CD14-positive monocyte (primary cell): ENCODE data around the gene CPT1C. TPM values are rescaled to one million over a fixed set of nuclear protein-coding genes. Genes with fewer than 3 reads are reported as not detected.

Experiments used
- DNase-seq, 3 donors: peaks; one replicate each; pipeline ENCODE4 v3.0.0-alpha.2; 2011 to 2022
- H2AFZ ChIP-seq: 2 replicates; pipeline ENCODE4 v1.6.0; 2012; ENCODE audit warnings: mild to moderate bottlenecking, low read depth, low read length, inconsistent platforms; ENCODE audit not compliant: insufficient read depth, poor library complexity, severe bottlenecking
- H3K27ac ChIP-seq, 2 donors: 1 replicate in 1 of 2; 2 replicates in 1 of 2; pipeline ENCODE4 v1.5.1; 2012 to 2013; ENCODE audit warnings: low read length in 2 of 2, control low read depth in 1 of 2, inconsistent platforms in 1 of 2, low read depth in 1 of 2, mild to moderate bottlenecking in 1 of 2
- H3K27me3 ChIP-seq, 2 donors: one replicate each; pipeline versions ENCODE4 v1.6.0 to v1.6.1; 2011 to 2013; ENCODE audit warnings: low read length in 2 of 2; ENCODE audit not compliant: control insufficient read depth in 2 of 2, insufficient read depth in 2 of 2
- H3K36me3 ChIP-seq, 2 donors: replicated peaks in 1 of 2; 1 replicate in 1 of 2; 2 replicates in 1 of 2; pipeline versions ENCODE4 v1.5.1 to v1.6.1; 2012 to 2013; ENCODE audit warnings: low read length in 2 of 2, control low read depth in 1 of 2, inconsistent platforms in 1 of 2, mild to moderate bottlenecking in 1 of 2; ENCODE audit not compliant: insufficient read depth in 2 of 2, control insufficient read depth in 1 of 2
- H3K4me1 ChIP-seq, 2 donors: 1 replicate in 1 of 2; 2 replicates in 1 of 2; pipeline versions ENCODE4 v1.5.1 to v1.6.1; 2012 to 2013; ENCODE audit warnings: low read length in 2 of 2, control low read depth in 1 of 2, inconsistent platforms in 1 of 2, mild to moderate bottlenecking in 1 of 2, moderate library complexity in 1 of 2; ENCODE audit not compliant: insufficient read depth in 2 of 2, control insufficient read depth in 1 of 2
- H3K4me2 ChIP-seq: replicated peaks from 2 replicates; pipeline ENCODE3; 2012; ENCODE audit warnings: low read length, moderate library complexity, mild to moderate bottlenecking; ENCODE audit not compliant: poor library complexity, severe bottlenecking; ENCODE audit errors: extremely low read depth
- H3K4me3 ChIP-seq, 3 experiments: fragments of 200-600 bp in 1 of 3; sonication (generic) in 1 of 3; replicated peaks in 1 of 3; 1 replicate in 2 of 3; 2 replicates in 1 of 3; pipeline ENCODE4 v1.5.1; 2011 to 2013; ENCODE audit warnings: low read length in 3 of 3, mild to moderate bottlenecking in 3 of 3, control low read depth in 2 of 3, low read depth in 2 of 3, inconsistent platforms in 1 of 3, moderate library complexity in 1 of 3
- H3K79me2 ChIP-seq: 2 replicates; pipeline ENCODE4 v1.6.0; 2012; ENCODE audit warnings: mild to moderate bottlenecking, control low read depth, inconsistent platforms, low read length, moderate library complexity; ENCODE audit not compliant: insufficient read depth
- H3K9ac ChIP-seq: 2 replicates; pipeline ENCODE4 v1.6.0; 2017; ENCODE audit warnings: low read length, mild to moderate bottlenecking; ENCODE audit not compliant: insufficient read depth, poor library complexity, severe bottlenecking
- H3K9me3 ChIP-seq, 2 donors: replicated peaks in 1 of 2; 1 replicate in 1 of 2; 2 replicates in 1 of 2; pipeline versions ENCODE4 v1.5.1 to v1.6.1; 2012 to 2013; ENCODE audit warnings: low read length in 2 of 2, control low read depth in 1 of 2; ENCODE audit not compliant: control insufficient read depth in 1 of 2, insufficient read depth in 1 of 2
- H4K20me1 ChIP-seq: 2 replicates; pipeline ENCODE4 v1.6.0; 2012; ENCODE audit warnings: mild to moderate bottlenecking, low read length, control low read depth, moderate library complexity; ENCODE audit not compliant: insufficient read depth
- H3K27ac Mint-ChIP-seq, 7 donors: one replicate each; pipeline ENCODE4 v1.8.0; 2020; ENCODE audit warnings: mild to moderate bottlenecking in 7 of 7, mixed read lengths in 7 of 7, moderate library complexity in 6 of 7, inconsistent platforms in 2 of 7
- H3K27me3 Mint-ChIP-seq, 3 donors: one replicate each; pipeline ENCODE4 v1.8.0; 2021 to 2022; ENCODE audit warnings: low read depth in 3 of 3, mild to moderate bottlenecking in 3 of 3, mixed read lengths in 3 of 3, moderate library complexity in 3 of 3, inconsistent platforms in 1 of 3
- H3K36me3 Mint-ChIP-seq, 2 donors: one replicate each; pipeline ENCODE4 v1.8.0; 2020; ENCODE audit warnings: mixed read lengths in 2 of 2, inconsistent platforms in 1 of 2, mild to moderate bottlenecking in 1 of 2
- H3K4me1 Mint-ChIP-seq: one replicate; pipeline ENCODE4 v1.8.0; 2020; ENCODE audit warnings: mild to moderate bottlenecking, mixed read lengths
- H3K4me3 Mint-ChIP-seq, 2 donors: one replicate each; pipeline ENCODE4 v1.8.0; 2020; ENCODE audit warnings: mild to moderate bottlenecking in 2 of 2, mixed read lengths in 2 of 2, moderate library complexity in 1 of 2
- H3K9me3 Mint-ChIP-seq, 7 donors: one replicate each; pipeline ENCODE4 v1.8.0; 2020 to 2022; ENCODE audit warnings: mixed read lengths in 7 of 7, mild to moderate bottlenecking in 6 of 7, moderate library complexity in 6 of 7, inconsistent platforms in 2 of 7
- CTCF ChIP-seq: fragments of 200-600 bp; IDR thresholded peaks from one replicate; pipeline ENCODE4 v1.8.0; 2022; ENCODE audit warnings: antibody characterized with exemption, mild to moderate bottlenecking
- WGBS: methylation state at CpG from one replicate; pipeline ENCODE4 v1.1.5; 2013; ENCODE audit warnings: missing lambda C conversion rate; ENCODE audit not compliant: insufficient coverage; 5-methylcytosine and 5-hydroxymethylcytosine counted together
- intact Hi-C, 2 donors: fragments of 100-400 bp; cut with micrococcal nuclease; formaldehyde crosslinking; loops; one replicate each; pipeline versions ENCODE4 v1.15.0 to v1.15.1; 2023
- polyA plus RNA-seq, 3 donors: library from polyadenylated mRNA; depleted of rRNA in 1 of 3; unstranded in 2 of 3; stranded (reverse) in 1 of 3; fragments of 300-500 nt in 2 of 3; fragments of >200 nt in 1 of 3; fragmentation: Illumina TruSeq in 2 of 3; gene quantifications; 1 replicate in 2 of 3; 2 replicates in 1 of 3; pipeline ENCODE4 v1.2.3, GENCODE V29; 2012 to 2021

CPT1C gene
- polyA plus RNA-seq, 3 donors = not detected

GRCh38 chr19:49699364-49699763, 8.4 kb downstream of the CPT1C start:
- Histone ChIP-seq H3K27ac (no peak overlapping the region), H3K9me3 (no peaks in the 10 kb centered on the region), H4K20me1 (no peaks in the 10 kb centered on the region), H3K9ac (no peak overlapping the region), H3K4me3 (no peak overlapping the region), H3K4me2 (no peak overlapping the region), H3K79me2 (no peaks in the 10 kb centered on the region), H3K27me3 (peaks cover 0 to 4% of the 10 kb centered on the region in 2 donors), H2AFZ (no peak overlapping the region), H3K4me1 (no peaks in the 10 kb centered on the region), H3K36me3 (no peaks in the 10 kb centered on the region)
- H3K4me3 Mint-ChIP-seq = no peak overlapping the region
- no peaks in the 10 kb centered on the region for H3K36me3 Mint-ChIP-seq
- no peak overlapping the region for H3K27ac Mint-ChIP-seq
- H3K9me3 Mint-ChIP-seq = peaks cover 0 to 3% (median 0%) of the 10 kb centered on the region in 7 donors
- intact Hi-C loops = no loop called here
- TF ChIP-seq CTCF = no peak
- 94% methylated on average over 3 of the region's 5 CpGs for WGBS
- peaks cover 9 to 28% (median 11%) of the 10 kb centered on the region in 3 donors for H3K27me3 Mint-ChIP-seq
- no peak for DNase-seq
- peaks cover 2% of the 10 kb centered on the region for H3K4me1 Mint-ChIP-seq

- H3K9ac ChIP-seq = no peak overlapping the region
- peak overlapping the region in 1 of 2 donors; percentile 35 for H3K4me3 Mint-ChIP-seq
Observed at GRCh38 chr19:49700563-49700962, 9.6 kb downstream of the CPT1C start.

More at GRCh38 chr19:49700563-49700962, 9.6 kb downstream of the CPT1C start:
- DNase-seq = no peak
- H3K9me3 Mint-ChIP-seq = peaks cover 0 to 2% (median 0%) of the 10 kb centered on the region in 7 donors
- Histone ChIP-seq H3K4me2 (no peak overlapping the region), H3K27me3 (peaks cover 0 to 4% of the 10 kb centered on the region in 2 donors), H3K9me3 (no peaks in the 10 kb centered on the region), H3K79me2 (no peaks in the 10 kb centered on the region), H3K4me1 (no peaks in the 10 kb centered on the region), H4K20me1 (no peaks in the 10 kb centered on the region), H3K36me3 (no peaks in the 10 kb centered on the region), H3K4me3 (no peak overlapping the region), H2AFZ (no peak overlapping the region), H3K27ac (no peak overlapping the region)
- TF ChIP-seq CTCF = no peak
- H3K4me1 Mint-ChIP-seq = peaks cover 2% of the 10 kb centered on the region
- no peaks in the 10 kb centered on the region for H3K36me3 Mint-ChIP-seq
- no peak overlapping the region for H3K27ac Mint-ChIP-seq
- peaks cover 9 to 28% (median 9%) of the 10 kb centered on the region in 3 donors for H3K27me3 Mint-ChIP-seq
- WGBS = 79% methylated on average over 11 of the region's 11 CpGs
- intact Hi-C loops = no loop called here
